PC-3 (cell line): ENCODE results near the gene RNF144B. TPM values are rescaled to one million over a fixed set of nuclear protein-coding genes. Genes with fewer than 3 reads are reported as not detected.

ENCODE experiments used
- ATAC-seq: fragments of 200-7000 bp; cut with Tn5 transposase; 2 replicates; pipeline ENCODE4 v1.9.1; 2020; ENCODE audit warnings: mild to moderate bottlenecking, moderate library complexity
- BruUV-seq: library from RNA; stranded (reverse); fragments of 400-500 nt; replicated peaks from 2 replicates; lab custom pipeline; 2021; lab: Mats Ljungman, UMichigan
- CTCF ChIA-PET: fragments of 300-600 bp; sonication (Branson Sonifier 250); formaldehyde crosslinking; loops from one replicate; lab custom pipeline; 2022; ENCODE audit warnings: antibody characterized with exemption; lab: Charles Lee
- POLR2A ChIA-PET: fragments of 300-600 bp; sonication (Branson Sonifier 250); formaldehyde crosslinking; loops from one replicate; lab custom pipeline; 2022; ENCODE audit warnings: antibody characterized with exemption; ENCODE audit not compliant: unreplicated experiment; lab: Charles Lee
- DNase-seq: peaks from one replicate; pipeline ENCODE4 v3.0.0-alpha.2; 2015
- H2AFZ ChIP-seq: fragments of 300-600 bp; sonication (generic); 2 replicates; pipeline ENCODE4 v1.6.0; 2016; ENCODE audit warnings: antibody characterized with exemption, low read length
- H3F3A ChIP-seq: fragments of 300-600 bp; sonication (generic); one replicate; pipeline ENCODE4 v1.6.0; 2017; ENCODE audit warnings: antibody characterized with exemption, low read length, control low read depth, mild to moderate bottlenecking; ENCODE audit not compliant: unreplicated experiment
- H3K27ac ChIP-seq: fragments of 300-600 bp; sonication (generic); 2 replicates; pipeline ENCODE4 v1.5.1; 2016; ENCODE audit warnings: mild to moderate bottlenecking, low read length
- H3K27me3 ChIP-seq: fragments of 300-600 bp; sonication (generic); 2 replicates; pipeline ENCODE4 v1.6.1; 2016; ENCODE audit warnings: low read length, mixed read lengths
- H3K36me3 ChIP-seq: fragments of 300-600 bp; sonication (generic); 2 replicates; pipeline ENCODE4 v1.6.1; 2016; ENCODE audit warnings: low read depth, mixed run types, low read length, mixed read lengths
- H3K4me1 ChIP-seq: fragments of 300-600 bp; sonication (generic); 2 replicates; pipeline ENCODE4 v1.5.1; 2016; ENCODE audit warnings: low read length; ENCODE audit not compliant: insufficient read depth
- H3K4me2 ChIP-seq: fragments of 300-600 bp; sonication (generic); 2 replicates; pipeline ENCODE4 v1.6.0; 2016; ENCODE audit warnings: low read length
- H3K4me3 ChIP-seq: fragments of 300-600 bp; sonication (generic); 2 replicates; pipeline ENCODE4 v1.5.1; 2016; ENCODE audit warnings: mild to moderate bottlenecking, low read length, mixed read lengths
- H3K79me2 ChIP-seq: fragments of 300-600 bp; sonication (generic); 2 replicates; pipeline ENCODE4 v1.6.1; 2017; ENCODE audit warnings: low read length, mixed read lengths
- H3K9ac ChIP-seq: fragments of 300-600 bp; sonication (generic); 2 replicates; pipeline ENCODE4 v1.6.0; 2016; ENCODE audit warnings: mild to moderate bottlenecking, low read length
- H3K9me2 ChIP-seq: fragments of 300-600 bp; sonication (generic); replicated peaks from 2 replicates; pipeline ENCODE4 v1.6.1; 2016; ENCODE audit warnings: mixed run types, low read length, mixed read lengths
- H3K9me3 ChIP-seq: fragments of 300-600 bp; sonication (generic); 2 replicates; pipeline ENCODE4 v1.6.1; 2016; ENCODE audit warnings: low read length, mixed read lengths
- H4K20me1 ChIP-seq: fragments of 300-600 bp; sonication (generic); 2 replicates; pipeline ENCODE4 v1.6.1; 2016; ENCODE audit warnings: low read length, mixed read lengths
- CTCF ChIP-seq: fragments of 300-600 bp; sonication (generic); conservative IDR thresholded peaks from 2 replicates; pipeline ENCODE4 v1.5.1; 2017; ENCODE audit warnings: antibody characterized with exemption, low read depth, mild to moderate bottlenecking, low read length
- EZH2 ChIP-seq: fragments of 300-600 bp; sonication (generic); IDR thresholded peaks from one replicate; pipeline ENCODE4 v1.6.1; 2017; ENCODE audit warnings: antibody characterized with exemption, mild to moderate bottlenecking, low read length; ENCODE audit not compliant: unreplicated experiment
- EZH2phosphoT487 ChIP-seq: fragments of 300-600 bp; sonication (generic); IDR thresholded peaks from 2 replicates; pipeline ENCODE4 v1.6.1; 2018; ENCODE audit warnings: mild to moderate bottlenecking, antibody characterized with exemption, low read length, borderline replicate concordance
- intact Hi-C: fragments of 100-400 bp; cut with micrococcal nuclease; formaldehyde crosslinking; loops from 2 replicates; pipeline ENCODE4 v1.9.0; 2023
- total RNA-seq: library from RNA; depleted of rRNA; stranded (reverse); fragments of >200 nt; gene quantifications from 2 replicates; pipeline ENCODE4 v1.2.3, GENCODE V29; 2014

The RNF144B gene
- total RNA-seq, 1 experiment from 2014 or later, result 4.6 TPM

GRCh38 chr6:18368277-18369105, 18.7 kb upstream of the RNF144B start:
- Histone ChIP-seq H2AFZ (no peak overlapping the region), H3F3A (no peaks in the 10 kb centered on the region), H3K27me3 (no peaks in the 10 kb centered on the region), H3K9me2 (no peaks in the 10 kb centered on the region), H3K4me1 (no peaks in the 10 kb centered on the region), H3K4me3 (no peak overlapping the region), H4K20me1 (no peaks in the 10 kb centered on the region), H3K27ac (no peak overlapping the region), H3K4me2 (no peak overlapping the region), H3K79me2 (no peaks in the 10 kb centered on the region), H3K36me3 (no peaks in the 10 kb centered on the region), H3K9me3 (no peaks in the 10 kb centered on the region), H3K9ac (no peak overlapping the region)
- ATAC-seq, result no peak
- ChIA-PET POLR2A (no interaction called here), CTCF (no interaction called here)
- DNase-seq, result no peak
- TF ChIP-seq CTCF (no peak), EZH2 (no peak), EZH2phosphoT487 (no peak)
- intact Hi-C loops, result no loop called here
- BruUV-seq, result no TSS peak

- CTCF ChIA-PET, result interaction anchor here (0.6 kb wide), 1 partner anchor 103 kb away, joined by 7 read pairs; no protein-coding TSS in a partner anchor
- no peaks in the 10 kb centered on the region for H3F3A ChIP-seq
- no peaks in the 10 kb centered on the region for H3K27me3 ChIP-seq
- no peaks in the 10 kb centered on the region for H3K9me3 ChIP-seq
- no peaks in the 10 kb centered on the region for H3K79me2 ChIP-seq
- DNase-seq (no peak), ATAC-seq (no peak)
- no peaks in the 10 kb centered on the region for H3K4me1 ChIP-seq
- no peaks in the 10 kb centered on the region for H3K9me2 ChIP-seq
- H2AFZ ChIP-seq, result no peak overlapping the region
- POLR2A ChIA-PET, result interaction anchor here (0.6 kb wide), 1 partner anchor 11 kb away, joined by 7 read pairs; no protein-coding TSS in a partner anchor
- H3K27ac ChIP-seq, result no peak overlapping the region
- BruUV-seq, result no TSS peak
- no peak for TF ChIP-seq EZH2phosphoT487
- TF ChIP-seq EZH2, result no peak
- TF ChIP-seq CTCF, result no peak
- H3K36me3 ChIP-seq, result no peaks in the 10 kb centered on the region
- H3K4me2 ChIP-seq, result no peak overlapping the region
- H3K9ac ChIP-seq, result no peak overlapping the region
- no peak overlapping the region for H3K4me3 ChIP-seq
- H4K20me1 ChIP-seq, result no peaks in the 10 kb centered on the region
- intact Hi-C loops, result no loop called here
Observed at GRCh38 chr6:18371010-18371409, 16.1 kb upstream of the RNF144B start.

- H2AFZ ChIP-seq, result no peak overlapping the region
- TF ChIP-seq EZH2 (no peak), CTCF (no peak), EZH2phosphoT487 (no peak)
- H3K9ac ChIP-seq, result no peak overlapping the region
- no peak overlapping the region for H3K4me3 ChIP-seq
- H3K9me3 ChIP-seq, result no peaks in the 10 kb centered on the region
- no peak overlapping the region for H3K4me2 ChIP-seq
- DNase-seq (no peak), ATAC-seq (no peak)
- BruUV-seq, result no TSS peak
- H3K4me1 ChIP-seq, result no peaks in the 10 kb centered on the region
- H3K9me2 ChIP-seq, result no peaks in the 10 kb centered on the region
- ChIA-PET POLR2A (no interaction called here), CTCF (no interaction called here)
- no peaks in the 10 kb centered on the region for H4K20me1 ChIP-seq
- no peaks in the 10 kb centered on the region for H3K79me2 ChIP-seq
- H3K36me3 ChIP-seq, result no peaks in the 10 kb centered on the region
- intact Hi-C loops, result no loop called here
- H3K27me3 ChIP-seq, result no peaks in the 10 kb centered on the region
- H3F3A ChIP-seq, result no peaks in the 10 kb centered on the region
- H3K27ac ChIP-seq, result no peak overlapping the region
Observed at GRCh38 chr6:18371656-18372055, 15.5 kb upstream of the RNF144B start.
